GM12873 (cell line): ENCODE measurements around the gene SLC43A2.

Experiments used
- CTCF ChIP-seq: IDR thresholded peaks from 2 replicates; pipeline ENCODE4 v1.5.1; 2012; ENCODE audit warnings: low read depth, mild to moderate bottlenecking, moderate library complexity, low read length, control low read depth; ENCODE audit not compliant: insufficient read depth; ENCODE audit errors: missing control alignments

SLC43A2 gene

GRCh38 chr17:1645207-1646171 is 16.9 kb upstream of the SLC43A2 start, which contains the start of gene SCARF1:
SCARF1 (minus strand) TSS chr17:1645732; CDS start chr17:1645697, 35 bp downstream.
- no peak for TF ChIP-seq CTCF

DNA sequence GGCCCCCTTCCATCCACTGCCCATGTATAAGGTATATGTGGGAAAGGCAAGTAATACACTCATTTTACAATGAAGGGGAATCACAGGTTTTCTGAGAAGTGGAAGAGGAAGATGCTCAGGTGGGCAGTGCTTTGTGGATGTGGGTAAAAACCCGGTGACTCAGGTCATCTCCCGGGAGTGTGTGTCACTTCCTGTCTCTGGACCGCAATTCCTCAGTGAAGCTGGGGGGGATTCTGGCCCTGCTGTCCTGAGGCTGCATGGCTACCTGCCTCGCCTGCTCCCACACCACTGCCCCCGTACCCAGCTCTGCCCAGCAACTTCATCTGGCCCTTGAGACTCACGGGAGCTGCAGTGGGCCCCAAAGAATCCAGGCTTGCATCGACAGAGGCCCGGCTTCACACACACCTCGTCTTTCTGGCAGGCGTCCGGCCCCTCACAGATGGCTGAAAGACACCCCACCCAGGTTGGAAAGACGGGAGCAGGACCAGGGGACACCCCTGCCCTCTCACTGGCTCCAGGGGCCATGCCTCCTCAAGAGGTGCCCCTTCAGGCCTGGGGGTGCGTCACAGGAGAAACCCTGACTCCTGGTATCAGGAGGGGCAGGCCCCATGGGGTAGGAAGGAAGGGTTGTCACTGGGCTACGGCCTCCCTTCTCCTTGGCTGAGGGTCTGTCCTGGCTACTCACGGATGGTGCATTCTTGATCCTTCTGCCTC is 16.0 kb upstream of the SLC43A2 start:
- no peak for TF ChIP-seq CTCF

DNA sequence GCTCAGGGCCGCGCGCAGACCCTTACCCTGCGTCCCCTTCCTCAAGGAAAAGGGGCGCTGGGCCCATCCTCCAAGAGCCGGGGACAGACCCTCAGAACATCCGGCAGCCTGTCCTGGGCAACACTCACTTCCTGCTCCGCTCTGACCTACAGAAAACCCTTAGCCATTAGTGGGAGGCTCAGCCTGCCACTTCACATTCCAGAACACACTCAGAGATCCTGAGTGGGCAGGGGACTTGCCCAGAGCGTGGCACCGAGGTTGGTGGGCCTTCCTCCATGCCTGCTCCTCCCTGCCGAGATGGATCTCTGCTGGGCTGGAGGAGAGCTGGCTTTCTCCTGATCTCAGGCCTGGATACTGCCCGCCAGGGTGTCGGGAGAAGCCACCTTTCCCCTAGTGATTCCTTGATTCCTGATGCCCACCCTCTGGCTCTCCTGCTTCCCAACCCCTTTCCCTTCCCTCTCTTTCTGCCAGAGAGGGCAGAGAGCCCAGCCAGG is 15.4 kb upstream of the SLC43A2 start:
- no peak for TF ChIP-seq CTCF

DNA sequence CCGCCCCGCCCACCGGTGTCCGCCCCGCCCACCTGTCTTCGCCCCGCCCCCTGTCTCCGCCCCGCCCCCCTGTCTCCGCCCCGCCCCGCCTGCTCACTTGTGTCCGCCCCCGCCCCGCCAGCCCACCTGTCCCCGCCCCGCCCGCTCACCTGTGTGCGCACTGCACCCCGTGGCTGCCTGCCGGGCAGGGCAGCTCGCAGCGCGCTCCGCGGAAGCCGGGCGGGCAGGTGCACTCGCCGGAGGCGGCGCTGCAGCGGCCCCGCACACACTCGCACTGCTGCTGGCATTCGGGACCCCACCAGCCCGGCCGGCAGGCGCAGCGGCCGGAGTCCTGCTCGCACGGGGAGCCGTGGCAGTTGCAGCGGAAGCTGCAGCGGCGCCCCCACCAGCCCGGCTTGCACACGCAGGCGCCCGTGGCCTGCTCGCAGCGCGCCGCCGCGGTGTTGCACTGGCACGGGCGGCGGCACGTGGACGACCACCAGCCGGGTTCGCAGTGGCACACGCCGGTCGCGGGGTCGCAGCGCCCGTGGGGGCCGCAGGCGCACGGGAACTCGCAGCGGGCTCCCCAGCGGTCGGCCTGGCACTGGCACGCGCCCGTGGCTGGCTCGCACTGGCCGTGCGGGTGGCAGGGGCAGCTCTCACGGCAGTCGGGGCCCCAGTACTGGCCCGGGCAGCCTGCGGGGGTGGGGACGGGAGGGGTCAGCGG is 14.8 kb upstream of the SLC43A2 start:
- peak; percentile 39 for TF ChIP-seq CTCF

DNA sequence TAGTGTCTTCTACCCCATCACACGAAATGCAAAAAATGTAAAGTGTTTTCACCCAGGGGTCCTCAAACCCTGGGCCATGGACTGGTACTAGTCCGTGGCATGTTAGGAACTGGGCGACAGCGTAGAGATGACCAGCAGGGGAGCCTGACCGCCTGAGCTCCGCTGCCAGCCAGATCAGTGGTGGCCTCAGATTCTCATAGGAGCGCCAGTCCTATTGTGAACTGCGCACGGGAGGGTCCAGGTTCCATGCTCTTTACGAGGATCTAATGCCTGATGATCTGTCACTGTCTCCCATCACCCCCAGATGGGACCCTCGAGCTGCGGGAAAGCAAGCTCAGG is 12.4 kb upstream of the SLC43A2 start:
- no peak for TF ChIP-seq CTCF

- no peak for TF ChIP-seq CTCF
Measured at GRCh38 chr17:1640329-1641064, 11.9 kb upstream of the SLC43A2 start.
